GM18505 (cell line): ENCODE measurements around the gene CCDC8.
"Not testable (repeated sequence)": the region's sequence is repeated elsewhere in the genome, so short reads cannot be mapped to it uniquely, and the experiment has no call there.

Experiments
- ATAC-seq: cut with Tn5 transposase; IDR thresholded peaks from one replicate; pipeline ENCODE4 v1.9.1; 2021; ENCODE audit not compliant: unreplicated experiment
- POLR2A ChIP-seq: IDR thresholded peaks from 4 replicates; pipeline ENCODE4 v1.6.1; 2011; ENCODE audit warnings: borderline replicate concordance; ENCODE audit not compliant: insufficient read depth, insufficient read length; ENCODE audit errors: extremely low read depth

The CCDC8 gene

DNA sequence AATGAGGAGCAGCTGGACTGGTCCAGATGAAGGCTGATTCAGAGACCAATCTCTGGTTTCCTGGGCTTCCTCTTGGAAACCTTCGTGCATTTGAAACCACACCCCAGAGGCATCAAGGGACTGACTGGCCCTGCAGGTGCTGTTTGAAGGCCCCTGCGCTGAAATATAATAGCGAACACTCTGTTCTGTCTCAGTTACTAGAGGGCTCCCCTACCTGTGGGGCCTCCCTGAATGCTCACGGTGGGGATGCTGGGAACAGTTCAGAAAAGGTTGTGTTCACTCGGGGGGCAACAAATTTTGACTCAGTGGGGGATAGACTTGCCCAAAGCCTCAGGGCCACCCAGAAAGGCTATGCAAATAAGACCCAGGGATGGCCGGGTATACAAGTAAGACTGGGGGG, 6.4 kb downstream of the CCDC8 start:
- ATAC-seq = no peak
- no peak for TF ChIP-seq POLR2A

DNA sequence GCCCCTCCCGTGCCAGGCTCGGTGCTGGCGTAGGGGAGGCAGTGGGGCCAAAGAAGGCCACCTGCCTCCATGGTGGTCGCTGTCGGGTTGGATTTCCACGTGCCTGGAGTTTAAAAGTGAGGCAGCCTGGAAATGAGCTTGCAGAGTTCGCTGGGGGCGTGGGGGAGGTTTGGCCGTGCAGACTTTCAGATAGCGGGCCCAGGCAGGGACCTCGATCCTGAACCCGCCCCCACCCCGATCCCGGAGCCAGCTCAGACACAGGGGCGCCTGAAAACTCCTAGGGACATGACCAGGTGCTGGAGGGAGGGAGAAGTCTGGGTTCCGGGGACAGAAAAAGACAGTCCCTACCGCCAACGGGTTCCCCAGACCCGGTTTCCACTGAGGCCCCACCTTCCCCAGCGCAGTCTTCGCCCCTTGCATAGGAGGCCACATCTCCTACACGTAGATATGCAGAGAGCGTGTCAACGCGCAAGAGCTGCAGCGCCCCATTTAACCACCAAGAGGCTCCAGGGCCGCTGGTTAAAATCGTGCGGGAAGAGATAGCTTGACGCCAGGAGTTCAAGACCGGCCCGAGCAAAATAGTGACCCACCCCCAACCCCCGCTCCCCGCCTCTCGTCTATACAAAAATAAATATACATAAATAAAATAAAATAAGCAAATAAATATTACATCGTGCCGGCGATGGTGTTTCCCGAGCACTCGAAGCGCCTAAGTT, 8.5 kb downstream of the CCDC8 start:
- ATAC-seq = no peak
- TF ChIP-seq POLR2A = no peak

DNA sequence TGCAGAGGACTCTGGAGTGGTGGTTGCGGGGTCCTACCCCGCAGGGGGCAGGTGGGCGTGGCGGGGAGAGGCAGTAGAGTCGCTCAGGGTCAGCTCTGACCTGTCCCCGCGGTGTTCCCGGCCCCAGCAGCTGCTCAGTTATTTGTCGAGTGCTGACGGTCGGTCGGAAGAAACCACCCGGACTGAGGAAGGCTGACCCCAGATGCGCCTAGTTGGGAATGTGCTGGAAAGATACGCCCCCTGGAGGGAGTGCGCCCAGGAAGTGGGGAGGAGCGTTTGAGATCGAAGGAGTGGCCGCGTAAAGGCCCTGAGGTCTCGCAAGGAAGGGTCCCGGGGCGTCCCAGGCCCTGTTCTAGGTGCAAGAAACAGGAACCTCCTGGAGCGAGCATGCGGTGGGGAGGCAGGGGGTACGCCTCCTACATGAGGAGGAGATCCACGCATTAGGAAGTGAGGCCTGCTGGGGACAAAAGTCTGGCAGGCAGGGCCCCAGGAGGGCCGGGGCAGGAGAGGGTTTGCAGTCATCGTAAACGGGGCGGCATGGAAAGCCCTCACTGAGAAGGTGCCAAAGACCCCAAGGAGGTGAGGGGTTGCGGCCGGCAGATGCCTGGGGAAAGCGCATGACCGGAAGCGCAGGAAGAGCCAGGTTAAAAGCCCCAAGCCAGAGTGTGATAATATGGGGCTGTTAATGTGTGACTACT, 9.2 kb downstream of the CCDC8 start:
- no peak for ATAC-seq
- TF ChIP-seq POLR2A = no peak

DNA sequence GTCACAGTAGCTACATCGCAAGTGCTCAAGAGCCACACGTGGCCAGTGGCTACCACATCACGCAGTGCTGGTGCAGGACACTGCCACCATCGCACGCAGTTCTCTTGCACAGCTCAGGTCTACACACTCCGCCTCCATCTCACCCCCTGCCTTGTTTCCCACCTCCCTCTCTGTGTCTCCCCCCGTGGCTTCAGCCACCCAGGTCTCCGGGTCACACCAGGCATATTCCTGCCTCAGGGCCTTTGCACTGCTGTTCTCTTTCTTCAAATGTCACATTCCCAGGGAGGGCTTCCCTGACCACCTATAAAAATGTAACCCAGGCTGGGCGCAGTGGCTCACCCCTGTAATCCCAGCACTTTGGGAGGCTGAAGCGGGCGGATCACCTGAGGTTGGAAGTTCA, 10.6 kb downstream of the CCDC8 start:
- ATAC-seq = no peak
- TF ChIP-seq POLR2A = no peak

DNA sequence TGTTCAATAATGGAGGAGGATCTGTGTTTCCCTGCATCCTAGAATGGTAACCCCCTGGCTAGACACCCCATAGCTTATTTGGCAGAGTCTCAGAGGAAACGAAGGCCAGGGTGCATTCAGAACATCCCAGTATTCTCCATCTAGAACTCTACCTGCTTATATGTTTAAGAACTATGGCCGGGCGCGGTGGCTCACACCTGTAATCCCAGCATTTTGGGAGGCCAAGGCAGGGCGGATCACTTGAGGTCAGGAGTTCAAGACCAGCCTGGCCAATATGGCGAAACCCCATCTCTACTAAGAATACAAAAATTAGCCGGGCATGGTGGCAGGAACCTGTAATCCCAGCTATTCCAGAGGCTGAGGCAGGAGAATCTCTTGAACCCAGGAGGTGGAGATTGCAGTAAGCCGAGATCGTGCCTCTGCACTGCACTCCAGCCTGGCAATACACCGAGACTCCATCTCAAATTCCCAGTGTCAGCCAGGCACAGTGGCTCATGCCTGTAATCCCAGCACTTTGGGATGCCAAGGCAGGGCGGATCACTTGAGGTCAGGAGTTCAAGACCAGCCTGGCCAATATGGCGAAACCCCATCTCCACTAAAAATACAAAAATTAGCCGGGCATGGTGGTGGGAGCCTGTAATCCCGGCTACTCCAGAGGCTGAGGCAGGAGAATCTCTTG, 15.4 kb downstream of the CCDC8 start:
- not testable (repeated sequence) for ATAC-seq

DNA sequence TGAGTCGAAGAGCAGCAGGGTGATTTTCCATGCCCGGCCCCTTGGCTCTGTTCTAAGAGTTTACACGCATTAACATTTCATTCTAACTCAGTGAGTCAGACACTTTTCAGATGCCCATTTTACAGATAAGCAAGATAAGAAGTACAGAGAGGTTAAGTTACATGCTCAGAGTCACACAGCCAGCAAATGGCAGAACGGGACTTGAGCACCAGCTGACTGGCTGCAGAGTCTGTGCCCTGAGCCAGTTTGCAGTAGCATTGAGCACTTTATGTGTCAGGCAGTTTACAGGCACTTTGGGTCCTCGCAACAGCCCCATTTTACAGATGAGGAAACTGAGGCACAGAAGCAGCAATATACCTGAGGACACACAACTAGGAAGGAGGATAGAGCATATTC, 19.0 kb downstream of the CCDC8 start:
- TF ChIP-seq POLR2A = no peak

DNA sequence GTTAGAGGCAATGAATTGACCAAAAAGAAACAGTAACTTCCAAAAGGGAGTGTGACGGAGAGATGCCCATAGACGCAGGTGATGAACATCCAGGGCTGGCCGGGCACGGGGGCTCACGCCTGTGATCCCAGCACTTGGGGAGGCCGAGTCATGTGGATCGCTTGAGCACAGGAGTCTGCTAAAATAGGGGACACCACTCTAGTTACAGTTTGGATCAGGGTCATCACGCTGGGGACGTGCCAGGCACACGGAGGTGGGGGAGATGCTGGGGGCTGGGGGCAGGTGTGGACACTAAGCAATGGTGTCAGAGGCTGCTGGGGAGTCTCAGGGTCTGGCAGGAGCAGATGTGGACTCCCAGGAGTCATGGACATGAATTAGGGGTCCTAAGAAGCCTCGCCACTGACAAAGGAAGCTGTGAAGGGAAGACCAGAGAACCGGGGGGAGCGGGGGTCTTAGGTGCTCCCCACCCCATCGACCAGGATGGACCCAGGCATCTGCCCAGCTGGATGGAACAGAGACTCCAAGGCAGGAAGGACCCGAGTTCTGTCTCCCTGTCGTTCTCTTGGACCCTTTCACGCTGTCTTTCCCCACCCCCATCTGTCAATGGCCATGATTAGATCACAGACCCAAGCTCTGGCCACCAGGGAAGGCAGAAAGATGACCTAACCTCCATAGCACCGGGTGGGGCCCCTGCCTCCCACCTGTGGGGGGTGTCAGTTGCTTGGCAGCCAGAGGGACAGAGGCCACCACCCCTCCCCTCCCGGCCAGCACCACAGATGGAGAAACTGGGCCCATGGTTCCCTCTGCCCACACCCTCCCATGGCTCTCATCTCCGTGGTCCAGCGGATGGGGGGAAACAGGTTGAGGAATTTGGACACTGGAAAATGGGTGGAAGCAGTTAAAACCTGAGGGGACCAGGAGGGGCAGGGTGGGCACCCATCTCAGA, 19.6 kb downstream of the CCDC8 start:
- no peak for TF ChIP-seq POLR2A
- no peak for ATAC-seq

More for the DNA sequence above, 19.0 kb downstream of the CCDC8 start:
- ATAC-seq = no peak

DNA sequence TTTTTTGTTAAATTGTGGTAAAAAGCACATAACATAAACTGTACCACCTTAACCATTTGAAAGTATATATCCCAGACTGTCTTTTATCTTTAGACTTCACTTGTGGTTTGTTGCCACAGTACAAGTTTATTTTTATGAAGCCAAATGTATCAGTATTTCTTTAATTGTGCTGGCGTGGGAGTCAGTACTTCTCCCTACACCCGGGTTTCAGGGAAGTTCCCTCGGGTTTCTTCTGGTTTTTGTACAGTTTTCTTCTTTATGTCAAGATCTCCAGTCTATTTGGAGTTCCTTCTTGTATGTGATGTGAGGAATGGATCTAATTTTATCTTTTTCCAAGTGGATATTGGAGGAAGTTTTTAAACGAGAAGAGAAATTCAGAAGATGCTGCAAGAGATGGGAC, 20.5 kb downstream of the CCDC8 start:
- TF ChIP-seq POLR2A = no peak
- no peak for ATAC-seq

DNA sequence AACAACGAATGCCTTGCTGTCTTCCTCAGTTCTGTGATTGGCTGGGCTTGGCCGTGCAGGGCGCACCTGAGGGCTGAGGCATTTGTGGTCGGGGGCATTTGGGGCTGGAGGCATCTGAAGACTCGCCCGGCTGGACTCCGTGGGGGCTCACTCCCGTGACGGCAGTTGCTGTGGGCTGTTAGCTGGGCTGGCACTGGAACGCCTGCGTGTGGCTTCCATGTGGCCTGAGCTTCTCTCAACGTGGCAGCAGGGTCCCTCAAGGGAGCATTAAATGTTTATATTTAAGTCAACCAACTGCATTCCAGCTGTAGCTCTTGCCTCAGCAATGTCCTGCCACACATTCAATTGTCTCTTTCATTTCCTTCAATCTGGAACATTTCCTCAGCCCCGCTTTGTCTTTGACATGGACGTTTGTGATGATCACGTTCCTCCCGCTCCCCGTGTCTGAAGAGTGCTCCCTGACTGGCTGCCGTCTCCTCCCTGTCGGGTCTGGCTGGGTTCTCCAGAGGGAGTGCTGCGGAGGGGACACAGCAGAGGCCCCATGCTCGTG, 21.0 kb downstream of the CCDC8 start:
- no peak for TF ChIP-seq POLR2A
- no peak for ATAC-seq

DNA sequence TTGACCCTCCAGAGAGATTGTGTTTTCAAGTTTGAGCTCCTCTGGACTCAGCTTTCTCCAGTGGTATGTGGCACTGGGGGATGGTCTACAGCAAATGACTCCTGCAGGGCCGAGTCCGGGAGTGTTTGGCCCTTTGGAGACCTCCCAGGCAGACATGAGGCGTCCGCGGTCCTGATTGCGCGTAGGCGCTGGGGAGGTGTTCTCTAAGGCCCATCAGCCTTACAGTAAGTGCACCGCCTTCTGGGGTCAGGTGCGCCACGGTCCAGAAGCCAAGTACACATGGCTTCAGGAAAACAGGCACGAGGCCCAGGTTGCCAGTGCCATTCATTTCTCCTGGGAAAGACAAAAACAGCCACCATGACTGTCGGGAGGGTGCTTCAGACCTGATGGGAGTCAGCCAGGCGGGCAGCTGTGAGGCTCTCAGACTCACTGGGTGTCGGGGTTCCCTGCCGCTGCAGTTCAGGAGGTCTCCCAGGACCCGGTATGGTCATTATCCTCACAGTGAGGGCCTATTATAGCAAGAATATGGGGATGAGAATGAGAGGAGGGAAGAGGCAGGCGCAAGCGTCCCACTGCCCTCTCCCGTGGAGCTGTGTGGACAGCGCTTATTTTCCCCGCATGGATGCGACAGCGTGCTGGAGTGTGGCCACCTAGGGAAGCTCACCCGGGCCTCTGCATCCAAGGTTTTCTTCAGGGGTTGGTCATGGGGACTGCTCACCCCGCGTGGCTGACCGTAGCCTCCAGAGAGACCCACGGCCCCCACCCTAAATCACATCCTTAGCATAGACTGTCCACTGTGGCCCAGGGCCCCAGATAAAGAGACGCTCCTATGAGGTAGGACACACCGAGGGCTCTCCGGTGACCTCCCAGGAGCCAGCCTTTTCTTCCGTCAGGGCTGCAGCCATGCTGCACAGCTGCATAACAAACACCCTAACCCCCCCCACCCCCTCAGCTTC, 21.8 kb downstream of the CCDC8 start:
- no peak for ATAC-seq
- no peak for TF ChIP-seq POLR2A

DNA sequence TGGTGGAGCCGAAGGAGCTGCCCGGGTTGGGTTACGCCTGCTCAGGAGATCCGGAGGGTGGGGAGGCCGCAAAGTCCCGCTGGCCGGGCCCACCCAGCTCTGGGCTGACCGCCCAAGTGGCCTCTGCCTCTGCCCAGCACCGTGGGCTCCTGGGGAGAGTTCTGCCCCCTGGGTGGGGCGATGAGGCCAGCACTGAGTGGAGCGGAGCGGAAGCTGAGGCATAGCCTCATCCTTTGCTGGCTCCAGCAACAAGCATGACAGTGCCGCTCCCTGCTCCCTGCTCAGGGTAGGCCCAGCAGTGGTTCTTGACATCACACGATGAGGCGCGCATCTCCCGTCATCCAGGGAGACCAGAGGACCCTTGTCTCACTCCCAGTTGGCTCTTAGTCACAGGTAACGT, 22.5 kb downstream of the CCDC8 start:
- no peak for ATAC-seq
- TF ChIP-seq POLR2A = no peak
